Measurements from ENCODE around the gene KCNMB2.

Gene KCNMB2

DNA sequence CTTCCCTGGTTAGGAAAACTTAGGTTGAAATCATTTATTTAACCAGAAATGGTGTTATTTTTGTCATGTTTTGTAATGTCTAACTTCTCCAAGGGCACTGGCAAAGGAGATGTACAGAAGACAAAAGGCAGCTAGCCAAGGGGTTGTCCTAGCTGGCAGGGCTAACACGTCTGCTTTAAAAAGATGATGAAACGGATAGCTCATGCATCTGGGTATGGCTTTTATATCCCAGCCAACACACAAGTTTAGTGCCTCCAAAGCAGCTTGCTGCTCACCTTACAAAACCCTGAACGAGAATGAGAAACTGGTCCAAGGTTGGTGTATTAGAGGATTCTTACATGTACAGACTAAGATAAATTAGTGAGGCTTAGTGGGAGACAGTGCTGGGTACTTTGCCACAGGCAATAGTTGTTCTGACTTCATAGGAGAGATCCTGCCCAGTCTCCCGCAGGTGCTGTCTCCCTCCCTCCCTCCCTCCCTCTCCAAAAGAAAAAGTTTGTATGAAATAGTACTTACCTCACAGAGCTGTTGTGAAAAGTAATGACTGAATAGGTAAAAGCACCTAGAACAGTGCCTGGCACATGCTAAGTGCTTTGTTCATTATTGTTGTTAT, 47.8 kb downstream of the KCNMB2 start:
- DNase-seq: no peak

DNA sequence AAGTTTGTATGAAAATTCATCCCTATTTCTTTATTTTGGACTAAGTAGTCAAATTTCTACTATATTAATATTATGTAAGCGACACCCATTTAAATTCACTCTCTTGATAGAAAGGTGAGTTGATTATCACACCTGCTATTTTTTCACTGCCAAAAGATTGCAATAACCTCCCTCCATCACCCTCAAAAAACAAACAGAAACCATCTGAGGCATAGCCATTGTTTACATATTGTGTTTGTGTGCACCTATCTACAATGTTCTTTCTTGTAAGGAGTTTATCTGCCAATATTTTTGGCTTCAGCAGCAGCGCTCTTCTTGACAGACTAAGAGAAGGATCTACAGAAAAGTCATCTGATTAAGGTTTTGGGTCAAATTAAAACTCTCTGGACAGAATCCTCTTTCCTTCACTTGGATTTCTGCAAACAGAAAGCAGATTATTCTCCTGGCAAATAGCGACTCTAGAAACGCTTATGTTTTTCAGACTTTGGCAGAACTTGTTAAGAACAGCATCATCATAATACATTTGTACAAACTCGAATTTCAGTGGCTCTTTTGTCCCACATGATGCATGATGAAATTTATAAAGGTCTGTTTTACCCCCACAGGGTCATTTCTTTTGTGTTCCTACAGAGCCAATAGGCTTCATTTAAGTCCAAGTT, 48.6 kb downstream of the KCNMB2 start:
- DNase-seq: no peak

DNA sequence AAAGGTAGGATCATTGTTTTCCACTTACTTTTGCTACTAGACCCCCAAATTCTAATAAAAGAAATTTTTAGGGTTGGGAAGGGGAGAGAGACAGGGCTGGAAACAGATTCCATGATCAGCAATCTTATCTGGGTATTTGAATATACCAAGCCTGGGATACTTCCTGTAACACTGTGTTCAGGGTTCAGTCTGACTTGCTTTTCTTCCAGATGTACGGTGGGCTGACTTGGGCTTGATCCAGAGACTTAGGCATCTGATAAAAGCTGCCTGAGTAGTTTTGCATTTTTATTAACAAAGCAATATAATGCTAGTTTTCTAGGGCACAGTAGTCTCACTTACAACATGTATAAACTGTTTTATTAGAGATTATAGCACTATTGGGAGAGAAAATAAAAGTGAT, 49.2 kb downstream of the KCNMB2 start:
- no peak for DNase-seq

DNA sequence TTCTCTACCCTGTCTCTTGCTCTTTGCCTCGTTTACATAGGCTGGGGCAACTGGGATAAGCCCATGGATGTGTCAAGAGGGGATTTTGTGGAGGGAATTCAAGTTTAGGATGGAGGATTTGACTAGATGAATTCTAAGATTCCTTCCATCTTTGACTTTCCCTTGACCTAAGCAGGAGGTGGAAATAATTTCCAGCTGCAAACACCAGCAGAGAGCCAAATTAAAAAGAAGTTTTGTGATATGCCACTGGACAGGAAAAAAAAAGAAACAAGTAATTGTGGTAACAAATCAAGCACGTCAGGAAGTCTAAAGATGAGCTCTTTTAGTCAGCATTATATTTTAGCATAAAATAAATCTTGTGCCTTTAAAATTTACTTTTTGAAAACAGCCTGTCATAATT, 49.8 kb downstream of the KCNMB2 start:
- DNase-seq: no peak

DNA sequence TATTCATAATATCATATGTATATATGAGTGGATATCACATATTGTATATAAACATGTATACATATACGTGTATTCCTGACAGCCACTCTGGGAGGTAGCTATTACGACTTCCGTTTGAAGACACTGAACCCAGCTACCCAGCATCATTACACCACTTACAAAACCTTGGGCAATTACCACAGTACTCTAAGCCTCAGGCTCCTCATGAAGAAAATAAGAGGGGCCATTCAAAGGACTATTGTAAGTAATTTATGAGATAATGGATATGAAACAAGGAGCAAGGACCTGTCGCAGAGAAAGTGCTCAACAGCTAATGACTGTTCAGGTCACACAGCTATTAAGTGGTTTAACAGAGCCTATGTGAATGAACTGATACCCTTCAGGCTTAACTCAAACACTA, 52.4 kb downstream of the KCNMB2 start:
- no peak for DNase-seq

DNA sequence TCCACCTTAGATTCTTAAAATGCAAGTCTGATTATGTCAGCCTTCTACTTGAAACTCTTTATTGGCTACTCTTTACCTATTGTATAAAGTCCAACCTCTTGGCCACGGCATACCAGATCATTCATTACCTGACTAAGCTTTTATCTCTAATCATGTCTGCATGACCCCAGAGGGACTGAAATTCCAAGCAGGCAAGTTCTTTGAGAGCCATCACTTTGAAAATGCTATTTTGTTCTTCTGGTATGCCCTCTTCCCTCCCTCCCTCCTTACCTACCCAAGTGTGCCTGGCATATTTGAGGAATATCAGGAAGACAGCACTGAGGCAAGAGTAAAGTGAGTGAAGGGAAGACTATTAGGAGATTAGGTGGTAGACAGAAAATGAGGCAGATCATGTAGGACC, 57.5 kb downstream of the KCNMB2 start:
- DNase-seq: no peak

DNA sequence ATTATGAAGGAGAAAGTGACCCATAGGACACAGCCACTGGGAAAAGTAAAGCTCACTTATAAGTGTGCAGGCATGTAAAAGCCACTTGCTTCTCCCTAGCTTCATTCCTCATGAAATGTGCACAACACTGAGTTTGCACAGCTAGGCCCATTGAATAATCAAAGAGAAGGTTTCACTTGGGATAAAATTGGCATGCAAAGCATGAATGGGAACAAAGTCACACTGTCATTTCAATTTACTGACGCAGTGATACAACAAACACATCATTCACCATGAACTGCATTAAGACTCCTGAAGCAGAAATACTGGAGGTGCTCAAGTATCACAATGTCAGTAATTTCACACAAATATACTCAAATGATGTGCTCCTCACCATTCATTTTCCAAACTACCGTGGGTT, 61.1 kb downstream of the KCNMB2 start:
- DNase-seq: no peak

DNA sequence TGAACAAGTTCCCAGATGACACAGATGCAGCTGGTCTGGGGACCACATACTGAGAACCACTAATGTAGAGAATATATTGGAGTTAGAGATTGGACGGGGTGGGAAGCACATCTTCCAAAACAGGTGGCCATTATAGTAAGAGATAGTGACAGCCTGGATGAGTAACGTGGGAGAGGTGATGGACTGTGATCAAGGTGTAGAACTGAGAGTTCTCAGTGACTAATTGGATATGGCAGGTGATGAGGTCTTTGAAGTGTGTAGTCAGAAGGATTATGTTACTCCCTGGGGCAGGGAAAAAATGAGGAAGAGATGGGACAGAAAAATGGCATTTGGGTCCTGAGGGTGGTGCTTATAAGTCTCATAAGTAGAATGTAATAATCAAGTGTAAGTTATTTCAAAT, 66.6 kb downstream of the KCNMB2 start:
- DNase-seq: peak; percentile 97

DNA sequence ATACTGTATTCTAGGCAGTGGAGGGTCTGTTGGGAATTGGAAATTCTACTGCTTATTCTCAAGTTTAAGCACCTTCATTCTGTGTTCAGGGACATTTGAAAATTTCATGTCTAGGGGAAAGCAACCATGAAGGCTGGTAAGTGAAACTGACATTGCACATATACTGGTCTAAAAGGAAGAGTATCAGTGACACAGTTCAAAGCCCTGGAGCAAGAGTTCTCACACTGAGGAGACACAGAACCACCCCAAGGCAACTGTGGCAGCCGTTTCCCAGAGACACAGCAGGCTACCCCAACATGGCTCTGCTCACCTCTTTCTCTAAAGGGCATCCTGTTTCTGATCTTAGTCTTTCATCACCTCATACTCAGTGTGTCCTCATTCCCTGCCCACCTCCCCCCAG, 67.5 kb downstream of the KCNMB2 start:
- DNase-seq: peak; percentile 46

DNA sequence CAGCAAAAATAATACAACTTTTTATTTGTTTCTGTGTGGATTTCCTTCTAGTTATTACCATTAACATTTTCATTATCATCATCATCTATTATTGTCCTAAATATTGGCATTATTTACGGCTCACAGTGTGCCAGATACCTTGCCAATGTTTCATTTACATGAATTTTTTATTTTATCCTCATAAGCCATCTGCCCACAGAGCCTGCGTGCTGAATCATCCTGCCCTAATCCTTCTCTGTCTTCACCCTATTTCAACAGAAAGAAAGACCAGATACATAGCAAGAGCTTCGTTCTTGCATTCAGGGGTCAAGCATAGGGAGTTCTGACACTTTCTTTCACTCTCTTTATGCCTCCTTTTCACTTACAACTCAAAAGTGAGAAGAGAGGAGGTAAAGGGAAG, 82.0 kb downstream of the KCNMB2 start:
- peak; percentile 37 for DNase-seq

DNA sequence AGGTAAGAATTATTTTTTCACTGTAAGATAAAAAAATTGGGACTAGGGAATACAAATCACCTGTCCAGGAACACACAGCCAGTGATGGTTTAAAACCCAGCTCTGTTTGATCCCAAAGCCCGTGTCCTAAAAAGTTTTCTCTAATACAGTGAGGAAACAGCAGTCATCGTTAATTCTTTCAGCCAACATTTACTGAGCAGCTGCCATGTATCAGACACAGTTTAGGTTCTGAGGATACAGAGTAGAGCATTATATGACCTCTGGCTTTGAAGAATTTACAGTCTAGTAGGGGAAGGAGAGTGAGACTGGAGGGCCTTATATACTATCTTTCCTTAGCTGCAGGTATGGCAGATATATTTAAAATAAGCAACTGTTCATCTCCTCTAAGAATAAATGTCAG, 82.7 kb downstream of the KCNMB2 start:
- peak; percentile 18 for DNase-seq

DNA sequence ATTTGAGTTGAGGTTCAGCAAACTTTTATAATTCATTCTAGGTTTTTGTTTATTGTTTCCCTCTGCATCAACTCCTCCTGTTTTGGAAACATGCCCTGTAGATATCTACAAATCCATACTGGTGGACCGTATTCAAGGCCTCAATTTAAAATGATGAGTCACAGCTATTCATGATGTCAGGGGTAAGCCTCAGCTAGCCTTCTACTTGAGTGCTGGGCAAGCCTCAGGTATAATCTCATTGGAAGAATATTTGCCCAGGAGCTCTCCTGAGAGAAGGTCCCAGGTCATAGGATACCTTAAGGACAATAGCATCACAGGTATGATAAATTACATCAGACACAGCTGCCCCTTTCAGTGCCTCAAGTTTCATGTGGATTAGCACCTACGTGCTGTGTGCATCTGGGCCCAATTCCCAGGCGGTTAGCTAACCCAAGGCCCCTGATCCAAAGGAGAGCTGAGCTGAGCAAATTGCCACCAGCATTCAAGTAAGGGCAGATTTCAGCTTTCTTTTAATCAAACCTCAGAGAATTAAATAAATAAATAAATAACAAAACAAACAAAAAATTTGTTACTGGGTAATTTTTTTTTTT, 87.5 kb downstream of the KCNMB2 start:
- DNase-seq: peak; percentile 72

DNA sequence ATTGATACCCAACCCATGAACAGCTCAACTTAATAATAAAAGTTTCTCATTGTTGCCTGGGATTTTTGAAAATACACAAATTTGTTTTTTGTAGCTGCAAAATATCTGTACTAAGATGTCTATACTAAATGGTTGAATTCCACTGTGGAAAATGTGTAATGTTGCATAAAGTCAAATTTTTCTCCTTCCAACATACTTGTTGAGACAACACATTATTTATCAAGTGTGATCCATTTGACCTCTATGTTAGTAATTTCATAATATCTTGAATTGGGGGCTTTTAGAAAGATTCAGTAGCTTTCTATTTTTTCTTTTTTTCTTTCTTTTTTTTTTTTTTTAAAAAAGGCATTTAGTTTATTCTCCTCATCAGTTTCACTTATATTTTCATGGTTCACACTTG, 88.0 kb downstream of the KCNMB2 start:
- no peak for DNase-seq

DNA sequence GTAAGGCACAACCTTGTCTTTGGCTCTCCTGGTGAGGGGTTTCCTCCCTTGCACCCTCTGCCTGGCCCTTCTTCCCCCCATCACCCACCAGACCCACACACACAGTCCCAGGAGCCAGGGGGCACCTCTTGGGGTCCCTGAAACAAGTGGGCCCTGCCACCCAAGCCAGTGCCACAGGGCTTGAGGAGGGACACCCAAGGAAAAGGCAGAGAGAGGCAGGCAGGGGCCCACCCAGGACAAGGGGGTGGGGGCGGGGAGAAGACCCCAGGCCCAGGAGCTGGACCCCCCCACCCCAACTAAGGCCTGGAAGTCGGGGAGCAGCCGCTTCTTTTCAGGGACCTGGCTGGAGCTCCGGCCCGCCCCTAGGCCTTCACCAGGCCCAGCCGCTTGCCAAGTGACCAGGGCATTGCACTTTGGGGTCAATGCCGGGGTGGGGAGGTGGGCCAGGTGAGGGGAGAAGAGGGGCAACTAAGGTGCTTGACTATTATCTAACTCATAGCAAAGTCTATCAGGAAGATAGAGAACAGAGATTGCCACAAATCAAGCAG, 88.9 kb downstream of the KCNMB2 start:
- DNase-seq: no peak

DNA sequence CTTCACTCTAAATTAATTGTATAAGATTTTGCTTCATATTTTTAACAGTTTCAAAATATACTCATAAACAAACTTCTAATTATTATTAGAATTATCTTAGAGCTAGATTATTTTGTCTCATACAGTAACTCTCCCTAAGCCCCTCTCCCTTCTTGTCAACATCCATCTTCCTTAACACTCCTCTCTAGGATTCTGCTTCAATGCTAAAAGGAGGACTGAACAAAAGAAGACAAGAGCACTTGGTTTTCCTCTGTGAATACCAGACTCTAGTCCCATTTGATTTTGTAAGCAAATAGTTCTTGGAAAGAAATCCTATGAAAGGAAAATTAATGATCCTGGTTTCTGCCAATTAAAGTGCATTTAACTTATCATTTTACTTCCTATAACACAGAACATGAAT, 91.8 kb downstream of the KCNMB2 start:
- no peak for DNase-seq

DNA sequence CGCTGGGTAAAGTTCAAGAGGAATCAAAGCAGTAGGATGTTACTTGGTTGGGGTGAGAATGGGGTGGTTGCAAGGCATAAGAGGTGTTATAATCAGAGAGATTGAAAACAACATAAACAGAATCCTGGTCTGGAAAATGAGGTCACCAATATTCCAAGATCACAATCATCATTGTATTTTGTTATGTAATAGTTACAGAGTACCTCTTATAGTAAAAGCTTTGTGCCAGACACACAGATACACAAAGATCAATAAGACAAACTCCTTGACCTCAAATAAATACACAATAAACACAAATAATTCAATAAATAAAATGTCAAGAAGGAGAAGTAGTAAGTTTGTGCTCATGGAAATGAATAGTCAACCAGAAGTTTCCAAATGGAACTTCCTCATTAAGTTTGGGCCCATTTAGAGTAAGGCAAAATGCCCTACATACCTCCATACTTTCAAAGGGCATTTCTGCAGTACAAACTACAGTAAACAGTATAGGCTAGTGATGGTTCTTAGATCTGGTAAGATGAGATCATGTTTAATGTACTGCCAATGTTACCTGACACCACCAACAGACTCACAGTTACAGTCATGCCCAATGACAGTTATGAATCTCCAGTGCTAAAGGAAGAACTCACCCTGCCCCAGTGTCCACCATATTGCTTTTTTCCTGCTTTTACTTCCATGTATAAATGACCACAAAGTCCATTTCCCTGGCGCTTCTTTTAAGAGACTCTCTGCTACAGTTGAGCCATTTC, 93.4 kb downstream of the KCNMB2 start:
- peak; percentile 83 for DNase-seq

DNA sequence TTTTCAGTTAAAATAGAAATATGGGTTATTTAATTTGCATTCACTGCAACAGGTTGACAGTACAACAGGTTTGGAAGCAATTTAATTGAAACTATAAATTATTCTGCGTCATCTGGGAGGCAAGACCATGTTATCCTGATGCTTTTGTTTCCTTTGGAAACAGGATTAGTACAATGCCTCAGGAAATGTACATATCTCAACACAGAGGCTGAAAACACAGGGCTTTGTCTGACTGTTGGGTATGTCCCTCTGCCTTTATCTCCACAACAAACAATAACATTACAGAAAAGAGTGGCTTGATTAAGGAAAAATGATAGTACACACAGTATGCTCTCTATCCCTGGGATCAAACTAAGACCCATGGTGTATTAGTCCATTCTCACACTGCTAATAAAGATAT, 95.7 kb downstream of the KCNMB2 start:
- DNase-seq: no peak

DNA sequence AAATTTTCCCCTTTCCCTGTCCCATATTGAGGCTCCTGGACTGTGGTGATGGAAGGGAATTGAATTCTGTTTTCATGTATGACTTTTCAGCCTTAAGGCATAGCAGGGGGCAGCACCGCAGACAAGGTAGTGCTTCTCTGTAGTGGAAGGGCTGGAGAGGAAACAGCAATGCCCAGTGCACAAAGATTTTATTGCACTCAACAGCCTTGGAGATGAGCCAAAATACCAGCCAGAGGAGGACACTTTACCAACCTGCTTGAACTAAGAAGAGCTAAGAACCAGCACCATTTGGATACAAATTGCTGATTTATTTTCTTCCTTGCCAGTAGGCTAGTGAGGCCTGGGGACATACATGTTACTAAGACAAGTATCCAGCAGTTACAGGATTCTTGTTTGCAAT, 98.7 kb downstream of the KCNMB2 start:
- peak; percentile 27 for DNase-seq

DNA sequence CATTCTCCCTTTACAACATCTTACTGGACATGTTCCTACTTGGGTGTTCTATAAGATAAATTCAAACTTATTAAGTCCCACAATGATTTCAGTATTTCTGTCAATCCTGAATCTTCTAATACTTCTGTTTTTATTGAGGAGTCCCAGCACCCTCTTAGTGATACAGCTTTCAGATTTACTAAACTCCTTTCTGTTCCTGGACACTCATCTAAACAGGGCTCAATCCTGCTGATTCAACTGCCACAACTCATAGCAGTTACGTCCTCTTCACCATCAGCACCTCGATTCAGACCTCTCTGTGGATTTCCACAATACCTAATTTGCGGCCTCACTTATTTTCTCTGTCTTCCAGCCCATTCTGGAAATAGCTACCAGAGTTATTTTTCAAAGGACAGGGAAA, 101.6 kb downstream of the KCNMB2 start:
- DNase-seq: no peak

DNA sequence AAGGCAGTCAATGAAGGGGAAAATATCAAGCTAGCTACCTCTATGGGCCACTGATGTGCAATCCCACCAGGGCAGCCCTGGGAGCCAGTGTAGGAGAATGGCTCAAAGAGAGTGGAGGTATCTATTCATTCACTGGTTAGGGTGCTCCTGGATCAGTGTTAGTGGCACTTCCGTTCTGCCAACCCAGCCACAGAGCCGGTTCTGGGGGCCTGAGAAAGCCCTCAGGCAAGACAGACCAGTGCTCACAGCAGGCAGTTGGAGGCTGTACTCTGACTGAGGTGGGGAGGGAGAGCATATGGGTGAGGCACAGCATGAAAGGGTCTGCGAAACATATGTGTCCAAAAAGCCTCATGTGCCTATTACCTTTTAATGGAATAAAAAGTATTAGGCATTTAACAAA, 109.3 kb downstream of the KCNMB2 start:
- no peak for DNase-seq

DNA sequence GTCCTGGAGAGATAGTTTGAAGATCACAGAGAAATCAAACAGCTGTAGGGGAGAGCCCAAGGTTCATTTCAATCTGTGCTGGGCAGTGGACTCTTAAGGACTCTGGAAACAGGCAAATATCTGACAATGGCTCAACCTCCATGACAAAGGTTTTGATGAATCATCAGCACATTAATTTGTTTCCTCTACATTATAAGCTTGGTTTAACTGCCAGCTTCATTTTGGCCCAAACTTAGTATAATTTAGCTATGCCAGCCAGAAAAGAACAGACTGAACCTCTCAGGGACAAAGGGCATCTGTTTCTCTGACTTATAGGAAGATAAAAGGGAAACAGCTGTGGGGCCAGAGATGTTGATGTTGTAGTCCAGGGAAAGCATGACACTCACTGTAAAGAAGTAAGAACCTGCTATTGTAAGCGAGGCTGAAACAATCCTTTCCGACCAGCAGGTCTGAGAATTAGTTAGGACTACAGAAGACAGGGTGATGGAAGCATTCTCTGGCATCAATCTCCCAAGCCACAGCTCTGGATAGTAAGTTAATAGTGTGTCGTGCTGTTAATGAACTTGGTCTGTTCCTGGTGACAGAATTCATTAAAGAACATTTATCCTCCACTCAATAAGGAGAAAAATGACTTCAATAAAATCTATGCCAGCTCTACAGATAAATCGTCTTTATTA, 110.1 kb downstream of the KCNMB2 start:
- no peak for DNase-seq

DNA sequence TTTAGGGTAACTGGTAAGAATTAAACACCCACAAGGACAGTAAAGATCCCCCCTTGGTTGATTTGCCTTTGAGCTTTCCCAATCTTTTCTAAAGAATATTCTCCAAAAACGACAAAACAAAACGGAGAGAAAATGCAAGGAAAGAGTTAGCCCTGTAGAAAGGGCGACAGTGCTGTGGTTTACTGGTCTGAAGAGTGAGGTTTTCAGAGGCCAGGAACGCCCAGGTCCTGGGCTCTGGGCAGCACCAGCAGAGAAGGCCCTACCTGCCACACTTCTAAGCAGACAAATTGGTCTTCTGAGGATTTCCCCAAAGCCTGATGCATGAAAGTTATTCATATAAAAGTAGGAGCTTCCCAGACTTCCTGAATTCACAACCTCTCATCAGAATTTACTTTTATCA, 119.3 kb downstream of the KCNMB2 start:
- DNase-seq: no peak

DNA sequence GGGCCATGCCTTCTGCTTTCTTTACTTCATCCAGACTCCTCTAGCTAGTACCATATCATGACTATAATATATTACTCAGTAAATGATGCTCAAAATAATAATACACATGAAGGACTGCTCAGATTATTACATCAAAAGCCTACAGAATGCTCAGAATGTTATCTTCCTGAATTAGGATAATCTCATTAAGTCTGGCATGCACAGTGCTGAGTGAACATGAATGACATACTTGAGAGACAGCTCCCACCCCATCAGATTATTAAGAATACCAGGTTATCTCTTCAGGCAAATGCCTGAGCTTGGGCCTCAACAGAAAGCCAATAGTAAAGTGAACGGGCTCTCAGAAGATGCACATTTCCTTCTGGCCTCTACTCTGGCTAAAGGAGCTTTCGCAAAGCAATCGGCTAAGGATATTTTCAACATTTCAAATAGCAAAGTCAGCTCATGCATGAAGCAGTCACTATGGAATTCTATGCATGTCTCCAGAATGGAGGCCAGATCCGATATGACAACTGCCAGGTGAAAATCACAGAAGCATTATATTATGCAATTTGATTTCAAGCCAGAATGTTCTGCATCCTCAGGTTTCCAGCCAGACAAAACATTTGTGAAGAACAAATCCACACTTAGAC, 122.6 kb downstream of the KCNMB2 start:
- no peak for DNase-seq

Measured in NCI-H2171 treated with DMSO at 0.1 percent for 48 hours (cell line).